ENCODE data around the gene CORO6.

CORO6 gene

DNA sequence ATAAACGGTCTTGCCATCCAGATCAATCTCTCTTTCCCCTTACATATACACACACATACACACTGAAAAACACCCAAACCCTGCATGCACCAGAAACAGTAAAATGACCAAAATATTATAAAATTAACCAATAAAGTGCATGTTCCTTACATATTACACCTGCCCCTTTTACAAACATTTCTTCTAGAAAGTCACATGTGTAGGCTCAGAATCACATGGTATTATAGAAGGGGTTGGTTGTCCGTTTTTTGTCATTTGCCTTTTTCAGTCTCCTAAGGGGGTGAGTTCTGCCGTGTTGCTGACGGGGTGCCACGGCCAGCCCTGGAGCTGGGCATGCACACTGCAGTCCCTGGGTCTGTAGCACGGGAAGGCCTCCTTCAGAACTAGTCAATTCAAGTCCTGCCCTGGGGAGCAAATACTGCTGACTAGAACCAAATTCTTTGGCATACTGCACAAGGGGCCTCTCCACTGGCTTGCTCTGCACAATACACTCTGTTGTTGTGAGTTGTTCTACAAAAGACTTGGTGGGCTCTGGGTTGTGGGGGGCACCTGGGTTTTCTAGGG lies 8.0 kb upstream of the CORO6 start:
- DNase-seq (ENCODE audit: low read depth), result no peak

DNA sequence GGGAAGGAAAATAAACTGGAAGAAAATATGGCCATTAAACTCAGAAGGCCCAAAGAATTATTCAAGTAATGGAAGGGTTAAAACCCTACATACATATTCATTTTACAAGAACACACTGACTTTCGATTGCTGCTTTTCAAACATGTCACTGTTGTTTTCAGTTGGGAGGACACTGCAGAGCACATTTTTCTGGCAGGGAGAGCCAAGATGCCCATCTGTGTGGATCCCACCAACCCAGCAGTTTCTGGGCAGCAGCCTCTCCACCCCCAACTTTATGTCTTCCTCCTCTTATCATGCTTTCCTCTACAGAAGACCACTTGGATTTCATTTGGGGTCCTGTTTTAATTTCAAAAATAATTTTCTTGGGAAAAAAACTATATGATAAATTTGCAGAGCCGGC lies 7.1 kb upstream of the CORO6 start:
- no peak for DNase-seq (ENCODE audit: low read depth)

DNA sequence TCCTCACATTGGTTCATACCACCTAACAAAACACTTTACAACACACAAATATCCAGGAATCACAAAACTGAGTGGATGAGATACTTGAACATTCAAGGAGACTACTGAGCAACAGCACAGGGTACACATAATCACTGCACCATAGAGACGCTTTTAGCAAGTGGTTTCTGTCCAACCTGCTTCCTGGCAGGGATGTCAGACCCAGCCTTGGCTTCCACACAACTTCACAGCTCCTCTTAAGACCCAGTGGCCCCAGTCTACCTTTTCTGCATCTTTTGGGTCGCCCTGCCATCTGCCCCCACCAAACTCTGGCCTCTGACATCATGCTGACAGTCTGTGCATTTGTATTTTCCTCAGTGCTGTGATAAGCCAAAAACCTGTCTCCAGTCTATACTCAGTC lies 5.9 kb upstream of the CORO6 start:
- no peak for DNase-seq (ENCODE audit: low read depth)

DNA sequence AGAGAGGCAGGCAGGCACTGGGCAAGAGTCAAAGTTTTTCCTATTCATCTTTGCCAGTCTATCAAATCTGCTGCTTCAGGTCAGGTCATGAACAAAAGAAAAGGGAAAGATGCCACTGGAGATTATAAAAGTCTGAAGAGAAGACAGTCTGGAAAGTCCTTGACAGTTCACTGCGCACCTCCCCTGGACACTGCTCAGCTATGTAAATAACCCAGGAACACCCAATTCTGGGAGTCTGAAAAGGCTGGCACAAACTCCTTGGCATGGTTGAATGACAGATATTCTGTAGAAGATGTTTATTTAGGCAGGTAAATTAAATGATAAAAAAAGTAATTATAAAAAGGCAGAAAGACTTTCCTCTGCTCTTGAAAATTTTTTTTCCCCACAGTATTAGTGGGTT lies 5.2 kb upstream of the CORO6 start:
- no peak for DNase-seq (ENCODE audit: low read depth)

DNA sequence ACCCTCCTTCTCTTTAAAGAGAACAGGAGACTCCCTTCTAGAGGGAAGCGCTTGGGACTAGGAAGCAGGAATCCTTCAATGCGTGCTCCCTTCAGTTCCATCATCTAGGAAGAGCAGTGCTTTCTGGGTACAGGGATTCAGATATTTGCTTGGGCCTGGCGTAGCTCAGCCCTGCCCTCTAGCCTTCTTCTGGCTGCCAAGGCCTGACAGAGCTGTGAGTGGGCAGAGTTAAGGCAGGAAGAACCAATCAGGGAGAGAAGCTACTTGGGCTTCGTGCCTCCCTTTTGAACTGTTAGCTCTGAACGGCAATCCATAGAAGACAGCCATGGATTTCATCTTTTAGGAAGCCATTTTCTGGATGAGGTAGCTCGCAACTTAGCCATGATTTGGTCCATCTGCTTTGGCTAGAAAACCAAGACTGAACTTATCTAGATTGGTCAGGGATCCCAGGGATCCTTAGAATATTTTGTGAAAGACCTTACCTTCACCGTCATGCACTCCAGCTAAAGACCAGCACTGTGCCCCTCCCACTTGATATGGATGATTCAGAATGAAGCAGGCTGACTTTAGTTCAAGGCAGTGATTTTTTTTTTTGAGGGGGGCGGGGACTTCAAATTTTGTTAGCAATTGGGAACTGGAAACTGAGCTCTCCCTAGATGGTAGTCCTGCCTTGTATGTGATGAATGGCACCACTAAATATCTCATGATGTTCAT lies 2.5 kb upstream of the CORO6 start:
- no peak for DNase-seq (ENCODE audit: low read depth)

DNA sequence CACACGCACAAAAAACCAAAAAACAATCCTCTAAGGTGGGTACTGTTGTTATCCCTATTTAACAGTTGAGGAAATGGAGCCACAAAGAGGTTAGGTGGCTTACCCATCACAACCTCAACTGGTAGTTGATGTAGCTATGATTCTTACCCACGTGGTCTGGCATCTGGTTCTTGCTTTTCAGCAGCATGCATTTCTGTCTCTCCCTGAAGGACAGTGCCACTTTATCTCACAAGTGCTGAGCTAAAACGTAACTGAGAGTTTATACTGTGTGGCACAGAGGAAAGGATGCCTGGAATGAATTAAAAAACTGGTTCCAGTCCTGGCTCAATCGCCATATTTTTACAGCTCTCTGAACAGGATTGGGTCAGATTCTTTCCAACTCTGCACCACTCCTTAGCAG lies 1.9 kb upstream of the CORO6 start:
- no peak for DNase-seq (ENCODE audit: low read depth)

DNA sequence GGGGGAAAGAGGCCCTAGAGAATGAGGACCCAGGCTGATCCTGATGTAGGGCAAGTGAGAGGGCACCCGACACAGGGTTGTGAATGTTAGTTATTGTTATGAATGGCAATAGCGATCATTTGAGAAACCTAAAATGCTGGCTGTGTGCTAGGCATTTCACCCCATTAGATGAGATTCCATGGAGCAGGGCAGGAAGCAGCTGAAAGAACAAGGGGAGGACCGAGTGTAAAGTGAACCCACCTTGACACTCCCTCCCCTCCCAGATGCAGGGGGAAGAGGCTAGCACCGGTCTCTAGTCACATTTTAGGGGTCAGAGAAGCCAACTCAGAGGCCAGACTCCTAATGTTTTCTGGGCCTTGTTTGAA lies 553 bp upstream of the CORO6 start:
- no peak for DNase-seq (ENCODE audit: low read depth)

DNA sequence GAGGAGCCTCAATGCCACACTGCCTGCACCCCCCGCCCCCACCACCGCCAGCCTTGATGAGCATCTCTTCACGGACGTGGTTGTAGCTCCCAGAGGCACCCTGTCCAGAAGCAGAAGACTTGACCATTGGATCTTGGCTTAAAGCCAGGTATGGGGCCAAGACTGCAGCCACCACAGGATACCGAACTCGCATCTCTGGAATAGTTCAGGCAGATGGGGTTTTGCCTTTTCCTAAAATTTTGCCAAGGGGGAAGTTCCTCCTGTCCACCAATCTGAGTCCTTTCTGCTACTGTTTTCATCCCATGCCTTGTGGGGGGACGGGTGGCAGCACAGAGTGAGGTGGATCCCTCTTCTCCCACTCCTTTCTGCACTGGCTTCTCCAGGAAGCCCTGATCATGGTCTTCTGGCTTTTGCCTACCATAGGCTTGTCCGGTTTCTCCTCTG lies 939 bp downstream of the CORO6 start:
- DNase-seq (ENCODE audit: low read depth), result no peak

DNA sequence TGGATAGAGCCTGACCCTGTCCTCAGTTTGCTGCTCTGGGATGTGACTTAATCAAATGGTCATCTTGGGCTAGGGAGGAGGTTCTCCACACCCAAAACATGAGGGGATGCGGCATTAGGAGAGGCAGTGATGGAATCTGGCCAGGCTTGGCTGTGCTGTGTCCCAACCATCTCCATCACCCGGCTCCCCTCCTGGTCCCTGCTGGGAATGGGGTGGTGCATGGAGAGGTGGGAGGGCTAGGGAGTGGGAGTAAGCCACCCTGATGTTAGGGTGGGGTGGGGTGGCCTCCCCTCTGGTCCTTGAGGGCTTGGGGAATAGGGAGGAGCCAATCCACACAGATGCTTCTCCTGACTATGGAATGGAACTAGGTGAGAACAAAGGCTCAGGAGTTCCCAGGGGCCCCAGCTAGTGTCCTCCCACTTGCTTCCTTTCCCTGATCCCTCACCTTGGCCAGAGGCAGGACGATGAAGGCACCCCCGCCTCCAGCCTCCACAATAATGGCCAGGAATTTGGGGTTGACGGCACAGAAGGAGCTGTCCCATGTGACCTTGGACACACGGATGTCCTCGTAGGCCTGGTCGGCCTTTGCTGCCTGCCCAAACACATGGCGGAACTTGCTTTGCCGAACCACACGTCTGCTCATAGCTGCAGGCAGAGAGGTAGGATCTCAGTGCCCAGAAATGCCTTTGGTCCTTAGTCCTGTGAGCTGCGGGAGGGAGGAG lies 1.8 kb downstream of the CORO6 start:
- DNase-seq (ENCODE audit: low read depth), result no peak

DNA sequence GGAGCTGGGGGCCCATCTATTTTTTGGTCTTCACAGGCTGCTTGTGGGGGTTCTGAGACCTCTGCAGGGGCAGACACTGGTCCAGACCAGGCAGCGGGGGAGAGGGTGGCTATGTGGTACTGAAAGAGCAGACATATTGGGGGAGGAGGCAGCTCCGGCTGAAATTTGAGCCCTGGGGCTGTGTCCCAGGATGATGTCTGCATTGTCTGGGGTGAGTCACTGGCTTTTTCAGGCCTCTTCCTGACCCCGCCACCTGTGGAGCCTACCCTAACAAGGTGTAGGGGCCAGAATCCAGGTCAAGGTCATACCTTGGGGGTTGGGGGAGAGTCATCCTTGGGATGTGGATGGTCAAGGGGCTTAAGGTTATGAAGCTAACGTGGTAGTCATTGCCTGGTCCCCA lies 2.4 kb downstream of the CORO6 start:
- DNase-seq (ENCODE audit: low read depth), result no peak

DNA sequence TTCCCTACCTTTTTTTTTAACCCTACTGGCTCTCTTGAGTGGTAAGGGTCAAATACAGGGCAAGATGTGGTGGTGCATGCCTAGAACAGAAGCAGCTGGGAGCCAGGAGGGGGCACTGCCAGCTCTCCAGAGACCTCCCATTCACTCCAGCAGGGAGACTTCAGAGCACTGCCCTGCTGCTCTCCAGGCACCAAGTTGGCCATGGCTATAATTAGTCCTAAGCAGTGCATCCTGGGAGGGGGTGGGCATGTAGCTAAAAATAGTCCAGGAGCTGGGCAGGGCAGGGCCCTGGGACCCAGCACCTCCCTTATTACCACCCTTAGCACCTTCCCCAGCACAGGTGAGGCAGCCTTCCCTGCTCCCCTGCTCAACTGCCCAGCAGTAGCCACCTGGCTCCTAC lies 3.5 kb downstream of the CORO6 start:
- DNase-seq (ENCODE audit: low read depth), result no peak

DNA sequence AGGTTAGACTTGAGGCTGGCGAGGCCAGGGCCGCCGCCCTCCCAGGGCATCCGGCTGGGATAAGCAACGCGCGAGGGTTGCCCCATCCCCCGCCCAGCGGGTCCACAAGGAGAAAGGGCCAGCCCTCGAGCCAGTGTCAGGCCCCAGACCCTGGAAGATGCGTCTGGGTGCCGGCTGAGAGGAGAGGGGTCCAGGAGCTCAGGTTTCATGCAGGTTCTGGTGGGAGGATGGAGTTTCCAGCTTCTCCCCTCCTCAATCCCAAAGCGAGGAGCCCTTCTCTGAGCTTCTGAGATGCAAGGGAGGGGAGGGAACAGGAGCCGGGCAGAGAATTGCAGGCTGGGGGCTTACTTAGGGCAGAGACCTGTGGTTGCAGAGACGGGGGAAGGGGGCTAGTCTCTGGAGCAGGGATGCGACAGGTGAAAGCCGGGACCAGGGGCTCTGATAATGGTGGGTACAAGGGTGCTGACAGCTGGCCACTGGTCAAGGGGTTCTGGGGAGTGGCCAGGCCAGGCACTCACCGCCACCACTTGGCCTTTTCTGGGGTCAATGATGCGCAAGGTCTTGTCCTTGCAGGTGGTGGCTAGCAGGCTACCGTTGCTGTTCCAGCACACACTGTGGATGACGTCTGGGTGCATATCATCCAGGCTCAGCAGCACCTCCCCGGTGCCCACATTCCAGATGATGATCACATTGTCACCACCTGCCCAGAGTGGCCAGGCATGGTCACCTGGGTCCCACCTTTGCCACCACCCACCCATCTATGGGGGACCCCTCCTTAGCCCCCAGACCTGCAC lies 4.2 kb downstream of the CORO6 start:
- DNase-seq (ENCODE audit: low read depth), result no peak

DNA sequence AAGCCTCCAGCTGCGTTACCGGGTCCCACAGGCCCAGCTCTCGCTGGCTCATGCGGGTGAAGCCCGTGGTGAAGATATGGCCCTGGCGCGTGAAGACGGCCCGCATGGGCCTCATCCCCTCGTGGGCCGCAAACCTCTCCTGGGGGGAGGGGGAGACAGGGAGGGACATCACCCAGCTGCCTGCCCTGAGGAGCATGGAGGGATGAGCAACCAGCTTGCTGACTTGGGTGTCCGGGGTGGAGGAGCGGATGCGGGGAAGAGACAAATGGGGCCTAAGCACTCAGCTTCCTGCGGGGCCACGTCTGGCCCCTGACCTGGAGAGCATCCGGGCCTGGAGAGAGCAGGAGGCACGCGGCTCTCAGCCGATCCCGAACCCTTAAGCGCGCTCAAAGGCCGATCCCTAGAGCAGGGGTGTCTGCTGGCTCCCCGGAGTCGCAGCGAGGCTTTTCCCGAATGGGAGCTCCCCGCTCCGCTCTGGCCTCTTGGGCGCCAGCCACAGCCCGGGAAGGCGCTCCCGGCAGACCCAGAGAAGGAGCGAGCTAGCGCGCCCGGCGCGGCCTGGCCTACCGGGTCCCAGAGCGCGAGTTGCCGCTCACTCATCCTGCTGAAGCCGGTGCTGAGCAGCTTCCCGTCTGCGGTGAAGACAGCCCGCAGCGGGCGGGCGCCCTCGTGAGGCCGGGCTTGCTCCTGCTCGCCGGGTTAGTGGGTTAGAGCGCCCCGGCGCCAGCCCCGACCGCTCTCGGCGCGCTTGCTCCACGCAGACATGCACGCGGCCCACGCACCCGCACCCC lies 5.0 kb downstream of the CORO6 start:
- DNase-seq (ENCODE audit: low read depth), result no peak

DNA sequence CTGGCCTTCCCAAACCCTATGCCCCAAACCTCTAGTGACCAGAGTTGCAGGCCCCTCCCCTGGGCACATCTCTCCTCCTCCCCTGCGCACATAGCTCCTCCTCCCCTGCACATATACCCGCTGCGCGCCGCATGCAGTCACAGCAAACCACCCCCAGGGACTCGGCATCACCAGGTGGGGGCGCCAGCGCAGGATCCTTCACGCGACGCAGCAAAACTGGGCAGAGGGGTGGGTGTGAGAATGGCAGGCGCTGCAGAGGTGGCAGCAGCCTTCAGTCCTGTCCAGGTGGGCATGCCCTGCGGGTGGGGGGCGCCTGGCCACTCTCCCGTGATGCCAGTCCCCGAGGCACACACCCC lies 5.6 kb downstream of the CORO6 start:
- DNase-seq (ENCODE audit: low read depth), result no peak

DNA sequence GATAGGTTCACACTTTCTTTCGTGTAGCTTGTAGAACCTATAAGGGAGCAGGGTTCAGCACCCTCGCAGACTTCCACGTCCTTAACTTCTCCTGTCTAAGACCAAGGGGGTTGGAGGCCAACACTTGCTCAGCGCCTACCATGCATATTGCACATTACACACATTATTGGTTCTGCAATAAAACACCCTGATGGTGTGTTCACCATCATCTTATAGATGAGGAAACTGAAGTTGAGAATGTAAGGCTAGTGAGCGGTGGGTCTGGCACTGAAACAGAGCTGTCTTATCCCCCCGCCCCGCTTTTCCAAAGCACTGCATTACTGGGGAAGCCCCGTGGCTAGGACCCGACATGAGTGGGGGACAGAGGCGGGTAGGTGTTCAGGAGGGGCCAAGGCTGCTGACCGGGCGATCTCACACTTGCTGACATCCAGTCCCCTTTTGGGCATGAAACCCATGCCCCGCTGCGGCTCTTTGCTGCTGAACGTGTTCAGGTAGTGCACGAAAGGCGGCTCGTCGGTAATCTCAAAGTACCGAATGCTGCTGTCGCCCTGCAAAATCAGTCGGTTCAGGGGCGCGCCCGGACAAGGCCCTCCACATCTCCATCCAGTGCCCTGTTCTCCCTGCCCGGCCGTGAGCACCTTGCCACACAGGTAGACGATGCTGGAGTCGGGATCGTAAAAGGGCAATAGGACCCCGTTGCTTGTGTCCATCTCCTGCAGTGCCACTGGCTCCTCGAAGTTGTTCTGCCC lies 6.2 kb downstream of the CORO6 start:
- no peak for DNase-seq (ENCODE audit: low read depth)

DNA sequence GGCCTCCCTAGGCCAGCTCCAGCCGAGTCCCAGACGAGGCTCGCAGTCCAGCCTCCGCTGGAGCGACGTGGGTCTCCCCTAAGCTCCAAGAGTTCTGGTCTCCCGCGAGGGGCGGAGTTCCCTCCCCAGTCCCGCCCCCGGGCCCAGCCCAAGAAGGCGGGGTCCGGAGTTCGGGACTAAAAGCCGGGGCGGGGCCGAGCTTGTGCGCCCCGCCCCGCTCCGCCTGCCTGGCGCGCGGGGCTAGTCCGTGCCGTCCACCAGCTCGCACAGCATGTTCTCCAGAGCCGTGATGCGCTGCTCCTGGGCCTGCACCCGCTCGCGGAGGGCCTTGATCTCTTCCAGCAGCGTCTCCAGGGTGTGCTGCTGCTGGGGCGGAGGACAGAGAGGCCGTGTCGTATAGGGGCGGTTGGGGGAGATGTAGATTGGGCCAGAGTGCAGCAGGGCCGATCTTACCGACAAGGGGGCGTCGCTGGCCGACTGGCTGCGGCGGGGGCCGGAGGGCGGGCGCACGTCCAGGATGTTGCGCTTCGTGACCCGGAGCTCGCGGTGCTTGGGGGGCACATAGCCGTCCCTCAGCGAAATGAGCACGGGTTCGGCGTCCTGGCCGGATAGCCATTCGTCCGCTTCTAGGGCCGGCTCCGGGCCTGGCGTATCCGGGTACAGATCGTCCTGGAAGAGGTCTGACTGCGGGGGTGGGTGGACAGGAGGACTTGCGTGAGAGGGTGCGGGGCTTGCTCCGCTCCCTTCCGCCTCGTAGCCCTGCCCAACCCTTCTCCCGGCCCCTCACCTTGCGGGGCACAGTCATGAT lies 7.0 kb downstream of the CORO6 start:
- no peak for DNase-seq (ENCODE audit: low read depth)

DNA sequence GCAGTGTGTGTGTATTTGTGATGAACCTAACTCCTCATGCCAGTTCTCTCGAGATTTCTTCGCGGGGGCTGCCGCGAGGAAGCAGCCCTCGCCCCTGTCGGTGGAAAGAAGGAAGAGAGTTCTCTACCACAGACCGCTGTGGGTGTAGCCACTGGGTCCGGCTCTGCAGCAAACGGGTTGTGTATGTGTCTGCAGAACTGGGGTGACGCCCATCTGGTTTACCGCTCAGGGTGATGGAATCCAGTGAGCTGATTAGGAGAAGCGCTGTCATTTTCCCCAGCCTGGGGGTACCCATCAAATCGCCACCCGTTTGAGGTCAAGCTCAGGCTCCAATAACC lies 7.7 kb downstream of the CORO6 start:
- no peak for DNase-seq (ENCODE audit: low read depth)

DNA sequence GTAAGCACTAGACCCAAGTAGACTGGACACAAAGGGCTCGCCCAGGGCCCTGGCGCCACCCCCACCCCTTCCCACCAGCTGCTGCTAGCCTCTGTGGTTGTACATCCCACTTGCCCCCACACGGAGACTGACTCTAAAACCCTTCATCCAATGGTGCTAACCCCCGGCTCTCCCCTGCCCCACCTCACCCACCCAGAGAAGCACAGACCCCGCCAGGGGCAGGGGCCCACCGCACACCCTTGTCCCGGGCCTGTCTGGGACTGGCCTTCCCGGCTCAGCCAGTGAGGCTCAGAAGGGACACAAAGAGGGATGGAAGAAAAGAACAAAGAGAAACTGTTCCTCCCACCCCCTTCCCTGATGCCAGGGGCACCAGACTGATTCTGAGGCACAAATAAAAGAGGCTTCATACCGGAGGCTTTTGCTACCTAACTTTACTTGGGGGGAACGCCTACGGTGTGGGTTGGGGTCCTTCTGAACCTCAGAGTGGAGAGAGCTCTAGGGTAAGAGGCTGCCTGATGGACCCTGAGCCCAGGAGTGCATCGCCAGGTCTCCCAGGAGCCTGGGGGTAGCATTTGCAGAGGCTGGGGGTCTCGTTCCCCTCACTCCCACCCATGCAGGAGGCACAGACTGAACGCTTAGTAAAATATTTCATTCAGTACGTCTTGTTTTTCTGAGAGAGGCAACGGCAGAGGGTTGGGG lies 8.2 kb downstream of the CORO6 start:
- no peak for DNase-seq (ENCODE audit: low read depth)

DNA sequence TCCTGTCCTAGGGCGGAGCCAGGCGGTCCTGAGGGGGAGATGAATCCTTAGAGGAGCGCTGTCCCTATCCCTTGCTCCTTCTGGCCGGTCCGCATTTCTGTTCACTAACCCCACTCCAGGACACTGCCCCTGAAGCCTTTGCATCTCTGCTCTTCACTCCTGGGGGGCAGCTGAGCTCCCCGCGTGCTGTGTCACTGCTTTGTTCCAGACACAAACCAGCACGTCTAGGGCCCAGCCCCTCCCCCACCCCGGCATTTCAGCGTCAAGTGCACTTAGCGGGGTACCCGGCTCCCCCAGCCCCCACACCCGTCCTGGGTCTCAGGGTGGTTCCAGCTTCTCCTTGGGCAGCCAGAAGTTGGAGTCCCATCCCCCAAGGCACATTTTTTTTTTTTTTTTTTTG lies 8.9 kb downstream of the CORO6 start:
- no peak for DNase-seq (ENCODE audit: low read depth)

DNA sequence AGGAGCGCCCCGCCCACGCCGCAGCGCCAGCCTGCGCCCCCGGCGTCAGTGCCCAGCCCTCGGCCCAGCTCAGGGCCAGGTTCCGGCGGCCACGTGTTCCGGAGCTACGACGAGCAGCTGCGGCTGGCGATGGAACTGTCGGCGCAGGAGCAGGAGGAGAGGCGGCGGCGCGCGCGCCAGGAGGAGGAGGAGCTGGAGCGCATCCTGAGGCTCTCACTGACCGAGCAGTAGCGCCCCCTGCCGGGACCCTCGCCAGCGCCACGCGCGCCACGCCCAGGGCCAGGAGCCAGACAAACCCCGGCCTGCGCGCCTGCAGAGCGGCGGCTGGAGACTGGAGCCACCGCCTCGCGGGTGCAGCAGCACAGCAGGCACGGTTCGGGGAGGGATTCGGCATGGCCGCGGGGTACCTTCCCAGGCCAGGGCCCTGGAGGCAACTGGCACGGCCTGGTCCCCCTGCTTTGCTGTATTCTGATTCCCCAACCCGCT lies 9.3 kb downstream of the CORO6 start:
- DNase-seq (ENCODE audit: low read depth), result no peak

Data from HS-5 (cell line).